Hematopoietic multipotent progenitor cell (in vitro differentiated cells): Measurements from ENCODE around the gene CBFA2T3. TPM values are rescaled to one million over a fixed set of nuclear protein-coding genes. Genes with fewer than 3 reads are reported as not detected.

Experiments
- DNase-seq, 3 donors: peaks; one replicate each; pipeline ENCODE4 v3.0.0-alpha.2; 2011 to 2015; ENCODE audit warnings: low read depth in 2 of 3, low spot score in 2 of 3
- total RNA-seq: library from RNA; depleted of rRNA; stranded (reverse); fragments of >200 nt; gene quantifications from one replicate; pipeline ENCODE4 v1.2.3, GENCODE V29; 2012

Gene CBFA2T3
- total RNA-seq, 1 donor, result 32.0 TPM

- DNase-seq, result no peak
Measured at GRCh38 chr16:88866151-88866920, 110.7 kb downstream of the CBFA2T3 start, which contains the start of gene PABPN1L. Gene PABPN1L (minus strand): TSS chr16:88866660. CDS start chr16:88866606, 54 bp downstream.

- DNase-seq, result no peak
Measured at GRCh38 chr16:88865742-88866141, 111.3 kb downstream of the CBFA2T3 start.

GRCh38 chr16:88865310-88865709 lies 111.7 kb downstream of the CBFA2T3 start:
- DNase-seq, result no peak

GRCh38 chr16:88864521-88864920 lies 112.5 kb downstream of the CBFA2T3 start:
- DNase-seq, result no peak

GRCh38 chr16:88864099-88864498 lies 112.9 kb downstream of the CBFA2T3 start:
- DNase-seq, result no peak

GRCh38 chr16:88863426-88863825 lies 113.6 kb downstream of the CBFA2T3 start:
- no peak for DNase-seq

GRCh38 chr16:88862968-88863367 lies 114.0 kb downstream of the CBFA2T3 start:
- DNase-seq, result no peak

- no peak for DNase-seq
Measured at GRCh38 chr16:88861359-88861758, 115.6 kb downstream of the CBFA2T3 start.

- no peak for DNase-seq
Measured at GRCh38 chr16:88859381-88860091, 117.5 kb downstream of the CBFA2T3 start.

GRCh38 chr16:88857728-88858339 lies 119.2 kb downstream of the CBFA2T3 start:
- peak; percentile 39 to 84 (median 81) for DNase-seq

- peak; percentile 92 to 95 (median 93) for DNase-seq
Measured at GRCh38 chr16:88856828-88857727, 119.9 kb downstream of the CBFA2T3 start, which contains the start of the genes GALNS and TRAPPC2L. Gene GALNS (minus strand): TSS chr16:88856947. CDS start chr16:88856877, 70 bp downstream. Gene TRAPPC2L (plus strand): TSS chr16:88857127. CDS start chr16:88857151, 24 bp downstream.

GRCh38 chr16:88856122-88856827 lies 120.7 kb downstream of the CBFA2T3 start:
- DNase-seq, result no peak

- DNase-seq, result no peak
Measured at GRCh38 chr16:88855736-88856121, 121.3 kb downstream of the CBFA2T3 start.

GRCh38 chr16:88855176-88855575 lies 121.8 kb downstream of the CBFA2T3 start:
- DNase-seq, result no peak

- DNase-seq, result peak in 2 of 3 donors; percentile 33 to 39
Measured at GRCh38 chr16:88854306-88855111, 122.5 kb downstream of the CBFA2T3 start.

GRCh38 chr16:88853325-88853941 lies 123.6 kb downstream of the CBFA2T3 start:
- no peak for DNase-seq

- DNase-seq, result no peak
Measured at GRCh38 chr16:88851616-88852015, 125.4 kb downstream of the CBFA2T3 start.

GRCh38 chr16:88850531-88851199 lies 126.3 kb downstream of the CBFA2T3 start:
- no peak for DNase-seq
